Inflammatory macrophage (primary cell): Measurements from ENCODE around the gene TLR5.
A peak's percentile ranks its signal among the peaks of the same experiment; 100 is the strongest.

Experiments used
- DNase-seq, 2 donors: peaks; one replicate each; pipeline ENCODE4 v3.0.0-alpha.2; 2020 to 2022

TLR5 gene

DNA sequence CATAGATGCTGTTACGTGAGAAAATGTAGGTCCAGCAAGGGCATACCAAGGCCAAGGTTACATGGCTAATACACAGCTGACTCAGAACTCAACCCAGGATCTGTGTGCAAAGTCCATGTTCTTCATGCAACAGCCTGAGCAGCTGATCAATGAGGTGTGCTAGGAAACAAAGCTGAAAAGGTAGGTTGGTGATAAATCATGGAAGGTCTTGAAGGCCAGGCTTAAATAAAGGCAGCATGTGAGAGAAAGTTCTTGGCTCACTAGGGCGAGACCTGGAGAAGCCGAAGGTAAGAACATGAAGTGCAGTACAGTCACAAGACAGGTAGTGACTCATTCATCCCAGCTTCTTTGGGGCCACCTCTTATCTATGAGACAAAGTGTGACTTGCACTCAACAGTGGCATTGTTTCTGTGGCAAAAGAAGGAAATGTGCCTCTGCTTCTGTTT is 33.4 kb downstream of the TLR5 start:
- no peak for DNase-seq

DNA sequence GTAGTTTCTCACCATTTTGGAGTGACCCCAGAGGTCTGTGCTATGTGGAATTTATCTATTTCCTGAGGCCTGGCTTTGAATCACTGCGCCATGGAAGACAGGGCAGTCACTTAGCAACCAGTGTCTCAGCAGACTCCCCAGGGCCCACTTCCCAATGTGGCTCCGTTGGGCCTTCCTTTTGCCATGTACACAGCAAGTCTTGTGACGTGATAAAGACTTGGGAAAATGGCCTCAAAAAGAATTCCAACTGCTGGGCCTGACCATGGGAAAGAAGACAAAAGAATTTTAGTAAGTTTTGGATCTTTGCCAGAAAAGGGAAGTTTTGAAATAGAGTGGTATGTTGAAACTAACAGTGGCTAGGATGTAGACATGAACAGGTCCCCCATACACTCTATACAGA is 36.2 kb downstream of the TLR5 start:
- DNase-seq = peak in 1 of 2 donors; percentile 6

GRCh38 chr1:223105568-223105967 is 37.5 kb downstream of the TLR5 start:
- no peak for DNase-seq

DNA sequence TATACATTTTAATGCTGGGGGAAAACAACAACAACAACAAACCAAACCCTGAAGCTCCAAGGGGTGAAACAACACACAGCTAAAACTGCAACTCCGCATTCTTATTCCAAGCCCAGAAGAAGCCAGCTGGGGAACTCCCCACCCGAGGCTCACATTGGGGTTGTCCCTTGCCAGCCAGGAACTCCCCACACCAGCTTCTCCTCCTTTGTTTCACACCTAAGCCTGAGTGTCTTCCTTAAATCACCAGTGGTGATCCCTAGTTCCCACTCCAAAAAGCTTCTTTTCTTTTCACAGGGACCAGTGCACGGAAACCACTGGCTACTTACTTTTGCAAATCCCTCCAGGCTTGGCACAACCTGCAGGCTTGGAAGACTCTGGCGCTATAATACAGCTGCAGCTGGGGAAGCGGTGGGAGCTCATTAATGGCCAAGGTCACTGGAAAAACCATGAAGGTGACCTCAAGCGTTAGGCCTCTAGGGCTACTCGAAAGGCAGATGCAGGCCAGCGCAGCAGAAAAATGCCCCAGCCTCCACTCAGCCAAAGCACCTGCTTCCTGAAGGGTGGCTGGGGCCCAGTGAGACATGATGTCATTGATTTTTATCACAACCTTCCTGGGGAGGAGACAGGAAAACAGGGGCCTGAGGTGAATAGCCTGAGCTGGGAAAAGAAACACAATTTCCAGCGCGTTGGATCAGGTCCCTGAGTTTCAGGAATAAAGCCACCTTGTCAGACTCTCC is 40.1 kb downstream of the TLR5 start:
- DNase-seq = no peak

DNA sequence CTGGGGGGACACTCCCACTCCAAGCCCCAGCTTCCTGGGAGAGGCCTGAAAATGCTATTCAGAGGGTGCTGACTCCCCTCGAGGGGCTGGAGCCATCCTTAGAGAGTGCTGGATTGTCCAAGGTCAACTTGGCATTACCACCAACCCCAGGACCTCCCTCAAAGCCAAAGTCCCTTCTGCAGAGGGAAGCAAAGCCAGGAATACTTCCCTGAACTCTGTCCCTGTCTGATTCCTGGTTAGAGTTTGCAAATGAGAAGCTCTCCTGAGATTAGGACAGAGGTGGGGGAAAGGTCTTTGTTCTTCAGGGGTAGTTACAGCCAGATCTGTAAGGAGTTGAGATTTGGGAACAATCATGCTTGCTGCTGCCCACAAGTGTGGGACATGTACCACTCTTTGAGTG is 45.3 kb downstream of the TLR5 start:
- no peak for DNase-seq

GRCh38 chr1:223095870-223096269 is 47.2 kb downstream of the TLR5 start:
- DNase-seq = no peak

DNA sequence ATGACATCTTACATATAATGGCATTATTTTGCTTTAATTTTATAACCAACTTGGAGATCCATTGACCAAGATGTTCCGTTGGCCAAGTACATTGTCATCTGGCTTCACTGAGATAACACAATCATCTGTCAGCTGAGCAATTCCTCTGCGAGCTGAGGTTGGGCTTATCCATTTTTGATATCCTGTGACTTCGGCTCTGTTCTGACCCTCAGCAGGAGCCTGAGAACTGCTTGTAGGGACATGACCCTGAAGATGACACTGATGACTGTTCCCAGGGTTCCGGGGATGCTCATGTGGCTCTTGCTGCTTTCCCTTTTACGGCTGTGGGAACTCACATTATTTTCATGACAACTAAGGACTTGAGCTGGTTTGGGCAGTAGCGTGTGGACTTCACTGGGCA is 51.2 kb downstream of the TLR5 start:
- no peak for DNase-seq

DNA sequence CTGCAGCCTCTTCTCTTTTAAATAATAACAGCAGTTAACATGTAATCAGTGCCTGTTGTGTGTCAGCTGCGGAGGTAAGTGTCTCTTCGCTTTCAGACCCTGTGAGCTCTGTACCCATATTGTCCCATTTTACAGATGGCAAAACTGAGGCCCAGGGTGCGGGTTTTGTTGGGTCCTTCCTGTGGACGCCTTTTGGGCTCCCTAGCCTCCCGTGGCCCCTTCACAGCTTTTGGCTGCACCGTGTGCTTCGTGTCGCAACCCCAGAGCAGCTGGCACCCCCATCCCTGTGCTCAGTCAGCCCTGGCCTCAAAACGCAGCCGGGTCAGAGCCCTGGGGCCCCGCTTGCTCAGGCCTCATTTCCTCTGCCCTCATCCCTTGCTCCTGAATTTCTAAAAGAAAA is 53.8 kb downstream of the TLR5 start:
- no peak for DNase-seq

DNA sequence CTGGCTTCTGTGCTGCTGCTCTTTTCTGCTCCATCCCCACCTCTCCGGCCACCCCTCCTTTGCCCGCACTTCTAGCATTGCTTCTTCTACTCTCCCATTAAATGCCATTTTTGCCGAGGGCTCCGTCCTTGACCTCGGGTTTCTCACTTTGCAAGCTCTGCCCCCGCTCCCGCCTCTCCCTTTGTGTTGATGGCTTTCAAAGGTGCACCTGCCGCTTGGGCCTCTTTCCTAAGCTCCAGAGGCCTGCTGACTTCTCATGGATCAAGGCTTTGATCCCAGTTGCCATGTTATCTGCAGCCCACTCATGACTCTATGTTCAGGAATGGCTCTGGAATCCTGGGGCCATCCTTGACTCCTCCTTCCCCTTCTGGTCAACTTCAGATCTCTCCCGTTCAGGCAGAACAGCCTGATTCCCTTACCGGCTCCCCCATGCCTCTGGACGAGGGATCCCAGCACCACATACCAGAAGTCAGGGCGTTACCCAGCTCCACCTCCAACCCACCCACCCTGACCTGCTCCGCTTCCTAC is 54.3 kb downstream of the TLR5 start:
- DNase-seq = no peak

GRCh38 chr1:223087291-223088255 is 55.5 kb downstream of the TLR5 start:
- DNase-seq = no peak

DNA sequence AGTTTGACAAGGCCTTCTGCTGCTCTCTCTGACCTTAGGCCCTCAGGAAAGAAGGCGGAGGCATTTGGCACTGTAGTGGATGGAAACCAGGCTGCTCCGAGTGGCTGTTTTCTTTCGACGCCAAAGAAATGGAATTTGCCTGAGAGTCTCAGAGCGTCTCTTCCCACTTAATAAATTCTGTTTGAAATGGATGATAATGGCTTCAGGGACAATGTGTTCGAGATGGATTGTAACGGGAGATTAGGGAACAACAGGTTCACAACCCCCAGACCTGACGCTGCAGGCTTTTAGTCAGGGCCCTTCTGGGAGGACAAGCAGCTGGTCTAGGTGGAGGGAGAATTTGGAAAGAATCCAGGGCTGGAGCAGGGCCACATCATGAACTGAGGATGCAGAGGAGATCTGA is 58.6 kb downstream of the TLR5 start:
- DNase-seq = no peak

GRCh38 chr1:223083831-223084230 is 59.2 kb downstream of the TLR5 start:
- no peak for DNase-seq

- no peak for DNase-seq
Measured at GRCh38 chr1:223082914-223083313, 60.1 kb downstream of the TLR5 start.

GRCh38 chr1:223081181-223081994 is 61.7 kb downstream of the TLR5 start:
- peak; percentile 57 to 65 for DNase-seq

- no peak for DNase-seq
Measured at GRCh38 chr1:223079498-223079897, 63.5 kb downstream of the TLR5 start.

- no peak for DNase-seq
Measured at GRCh38 chr1:223077247-223077833, 65.7 kb downstream of the TLR5 start.

DNA sequence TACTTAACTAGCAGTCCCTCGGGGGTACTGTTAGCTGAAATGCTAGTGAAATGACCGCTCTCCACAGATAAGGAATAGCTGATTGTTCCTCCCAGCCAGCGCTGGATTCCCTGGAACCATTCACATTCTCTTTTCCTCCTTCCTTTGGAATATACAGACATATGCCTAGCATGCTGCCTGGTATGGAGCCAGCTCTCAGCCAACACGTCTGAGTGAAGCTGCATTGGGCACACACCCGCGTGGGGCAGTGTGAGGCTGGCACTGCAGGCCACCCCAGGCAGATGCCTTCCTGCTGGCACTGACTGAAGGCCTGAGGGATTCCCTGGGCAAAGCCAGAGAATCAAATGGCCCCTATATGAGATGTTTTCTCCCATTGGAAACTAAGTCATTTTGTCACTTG is 66.7 kb downstream of the TLR5 start:
- no peak for DNase-seq

DNA sequence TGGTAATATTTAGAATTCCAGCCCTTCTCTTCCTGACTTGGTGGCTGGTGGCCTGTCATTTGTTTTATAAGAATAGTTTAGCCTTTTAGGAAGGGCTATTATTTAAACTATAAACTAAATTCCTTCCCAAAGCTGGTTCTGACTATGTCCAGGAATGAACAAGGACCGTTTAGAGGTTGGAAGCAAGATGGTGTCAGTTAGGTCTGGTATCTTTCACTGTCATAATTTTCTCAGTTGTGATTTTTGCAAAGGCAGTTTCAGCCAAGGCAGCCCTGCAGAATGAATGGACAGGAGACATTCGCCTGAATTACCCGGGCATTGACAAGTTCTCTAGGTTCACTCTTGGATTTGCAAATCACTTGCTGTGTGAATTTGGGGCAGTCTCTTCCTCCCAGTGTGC is 67.2 kb downstream of the TLR5 start:
- no peak for DNase-seq

GRCh38 chr1:223074445-223075300 is 68.4 kb downstream of the TLR5 start:
- no peak for DNase-seq

DNA sequence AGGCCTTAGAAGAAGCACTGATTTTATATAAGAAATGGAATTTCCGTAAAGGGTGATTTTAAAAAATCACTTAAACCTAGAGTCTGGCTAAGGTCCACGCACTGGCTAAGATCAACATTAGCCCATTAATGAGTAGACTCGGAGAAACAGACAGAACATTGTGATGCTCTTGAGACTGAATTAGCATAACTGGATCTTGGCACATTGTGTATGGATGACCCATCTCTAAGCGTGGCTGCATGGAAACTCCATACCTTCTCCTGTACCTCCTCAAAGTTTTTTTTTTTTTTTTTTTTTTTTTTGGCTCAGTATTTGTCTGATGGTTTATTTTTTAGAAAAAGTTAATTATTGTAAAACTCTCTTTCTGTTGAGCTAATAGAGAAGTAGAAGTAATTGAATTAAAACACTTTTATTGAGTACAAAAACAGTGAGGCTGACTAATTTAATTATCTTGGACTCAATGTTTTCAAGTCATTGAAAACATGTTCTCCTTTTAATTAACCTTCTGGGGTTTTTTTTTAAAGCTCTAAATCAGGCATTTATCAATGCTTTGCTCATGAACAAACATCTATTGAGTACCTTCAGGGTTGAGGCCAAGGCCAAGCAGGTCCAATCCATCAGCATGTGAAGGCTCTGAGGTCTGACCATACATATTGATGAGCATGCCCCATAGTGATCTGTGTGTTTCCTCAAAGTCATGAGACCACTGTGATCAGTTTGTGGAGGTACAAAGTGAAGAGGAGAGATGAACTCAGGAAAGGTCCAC is 74.0 kb downstream of the TLR5 start:
- DNase-seq = no peak
